ENCODE results near the gene TNFRSF13B. TPM values are rescaled to one million over a fixed set of nuclear protein-coding genes. Genes with fewer than 3 reads are reported as not detected.
"Not testable (repeated sequence)": the region's sequence is repeated elsewhere in the genome, so short reads cannot be mapped to it uniquely, and the experiment has no call there.

TNFRSF13B gene
- polyA plus RNA-seq, 4 donors, result not detected

GRCh38 chr17:16929035-16929680 lies 42.8 kb downstream of the TNFRSF13B start:
- no peak for DNase-seq (ENCODE audit: low read depth in 4 of 4, low spot score in 3 of 4)

GRCh38 chr17:16928406-16929034 lies 43.4 kb downstream of the TNFRSF13B start:
- DNase-seq (ENCODE audit: low read depth in 4 of 4, low spot score in 3 of 4), result no peak

- DNase-seq (ENCODE audit: low read depth in 4 of 4, low spot score in 3 of 4), result no peak
These were observed 44.1 kb downstream of the TNFRSF13B start for GRCh38 chr17:16927641-16928321.

- DNase-seq (ENCODE audit: low read depth in 4 of 4, low spot score in 3 of 4), result no peak
These were observed 45.1 kb downstream of the TNFRSF13B start for GRCh38 chr17:16926571-16927451.

- DNase-seq (ENCODE audit: low read depth in 4 of 4, low spot score in 3 of 4), result no peak
These were observed 45.8 kb downstream of the TNFRSF13B start for GRCh38 chr17:16926061-16926511.

GRCh38 chr17:16925461-16926060 lies 46.4 kb downstream of the TNFRSF13B start:
- DNase-seq (ENCODE audit: low read depth in 4 of 4, low spot score in 3 of 4), result no peak

GRCh38 chr17:16924696-16925440 lies 47.0 kb downstream of the TNFRSF13B start:
- DNase-seq (ENCODE audit: low read depth in 4 of 4, low spot score in 3 of 4), result no peak

- DNase-seq (ENCODE audit: low read depth in 4 of 4, low spot score in 3 of 4), result no peak
These were observed 47.8 kb downstream of the TNFRSF13B start for GRCh38 chr17:16923904-16924695.

GRCh38 chr17:16923097-16923903 lies 48.6 kb downstream of the TNFRSF13B start:
- no peak for DNase-seq (ENCODE audit: low read depth in 4 of 4, low spot score in 3 of 4)

GRCh38 chr17:16922386-16923096 lies 49.4 kb downstream of the TNFRSF13B start:
- DNase-seq (ENCODE audit: low read depth in 4 of 4, low spot score in 3 of 4), result no peak

GRCh38 chr17:16921451-16921850 lies 50.5 kb downstream of the TNFRSF13B start:
- not testable (repeated sequence) for DNase-seq (ENCODE audit: low read depth in 4 of 4, low spot score in 3 of 4)

GRCh38 chr17:16920628-16921020 lies 51.3 kb downstream of the TNFRSF13B start:
- no peak for DNase-seq (ENCODE audit: low read depth in 4 of 4, low spot score in 3 of 4)

- DNase-seq (ENCODE audit: low read depth in 4 of 4, low spot score in 3 of 4), result no peak
These were observed 52.0 kb downstream of the TNFRSF13B start for GRCh38 chr17:16919663-16920627.

GRCh38 chr17:16918443-16918842 lies 53.5 kb downstream of the TNFRSF13B start:
- DNase-seq (ENCODE audit: low read depth in 4 of 4, low spot score in 3 of 4), result no peak

GRCh38 chr17:16917671-16918394 lies 54.1 kb downstream of the TNFRSF13B start:
- DNase-seq (ENCODE audit: low read depth in 4 of 4, low spot score in 3 of 4), result no peak

GRCh38 chr17:16916557-16916920 lies 55.4 kb downstream of the TNFRSF13B start:
- no peak for DNase-seq (ENCODE audit: low read depth in 4 of 4, low spot score in 3 of 4)
